ENCODE data around the gene FBXL4. TPM values are rescaled to one million over a fixed set of nuclear protein-coding genes. Genes with fewer than 3 reads are reported as not detected.

Gene FBXL4
- total RNA-seq = 9.2 and 11.1 TPM in 2 replicates

GRCh38 chr6:98947411-98948292 is at the start of gene FBXL4:
FBXL4 (minus strand) TSS chr6:98947946; CDS start chr6:98926988, 20,958 bp downstream.

GRCh38 chr6:98834060-98835031 is 113.4 kb downstream of the FBXL4 start, which contains the start of gene POU3F2:
POU3F2 (plus strand) TSS chr6:98834574; CDS start chr6:98834874, 300 bp downstream.

Other genes with a start within 250 kb of the FBXL4 start
- not detected in 2 replicates for gene POU3F2, start 113.4 kb downstream of the FBXL4 start, total RNA-seq